Central memory CD4-positive, alpha-beta T cell (primary cell): ENCODE data around the gene NXPE3.

ENCODE experiments used
- DNase-seq: peaks from one replicate; pipeline ENCODE4 v3.0.0; 2022

The NXPE3 gene

GRCh38 chr3:101803173-101803782 is 24.3 kb downstream of the NXPE3 start:
- peak; percentile 70 for DNase-seq

GRCh38 chr3:101803939-101804338 is 24.9 kb downstream of the NXPE3 start:
- no peak for DNase-seq

GRCh38 chr3:101806491-101806890 is 27.5 kb downstream of the NXPE3 start:
- no peak for DNase-seq

- no peak for DNase-seq
These were observed 28.9 kb downstream of the NXPE3 start for GRCh38 chr3:101807888-101808287.

GRCh38 chr3:101809178-101810021 is 30.4 kb downstream of the NXPE3 start:
- DNase-seq = peak; percentile 47

GRCh38 chr3:101810022-101810418 is 31.0 kb downstream of the NXPE3 start:
- DNase-seq = no peak

GRCh38 chr3:101811875-101812274 is 32.9 kb downstream of the NXPE3 start:
- no peak for DNase-seq

- DNase-seq = no peak
These were observed 33.9 kb downstream of the NXPE3 start for GRCh38 chr3:101812895-101813294.

- peak; percentile 35 for DNase-seq
These were observed 34.9 kb downstream of the NXPE3 start for GRCh38 chr3:101813817-101814440.

GRCh38 chr3:101814835-101815234 is 35.8 kb downstream of the NXPE3 start:
- no peak for DNase-seq

- DNase-seq = no peak
These were observed 37.5 kb downstream of the NXPE3 start for GRCh38 chr3:101816215-101817149.

- no peak for DNase-seq
These were observed 39.0 kb downstream of the NXPE3 start for GRCh38 chr3:101817992-101818391.

GRCh38 chr3:101819649-101820206 is 40.7 kb downstream of the NXPE3 start:
- no peak for DNase-seq

- no peak for DNase-seq
These were observed 42.5 kb downstream of the NXPE3 start for GRCh38 chr3:101821503-101821902.

- no peak for DNase-seq
These were observed 44.5 kb downstream of the NXPE3 start for GRCh38 chr3:101823525-101823924.

GRCh38 chr3:101824702-101825101 is 45.7 kb downstream of the NXPE3 start:
- DNase-seq = no peak

- no peak for DNase-seq
These were observed 47.0 kb downstream of the NXPE3 start for GRCh38 chr3:101825904-101826445.

- DNase-seq = peak; percentile 79
These were observed 48.5 kb downstream of the NXPE3 start for GRCh38 chr3:101827211-101828174.

- DNase-seq = no peak
These were observed 49.3 kb downstream of the NXPE3 start for GRCh38 chr3:101828276-101828675.

GRCh38 chr3:101828691-101829436 is 49.9 kb downstream of the NXPE3 start:
- peak; percentile 41 for DNase-seq
